PC-3 (cell line): ENCODE measurements around the gene OR3A2. TPM values are rescaled to one million over a fixed set of nuclear protein-coding genes. Genes with fewer than 3 reads are reported as not detected.
"Not testable (repeated sequence)": the region's sequence is repeated elsewhere in the genome, so short reads cannot be mapped to it uniquely, and the experiment has no call there.

Experiments used
- ATAC-seq: fragments of 200-7000 bp; cut with Tn5 transposase; 2 replicates; pipeline ENCODE4 v1.9.1; 2020; ENCODE audit warnings: mild to moderate bottlenecking, moderate library complexity
- Bru-seq: library from RNA; stranded (reverse); fragments of 400-500 nt; gene quantifications from one replicate; lab custom pipeline; 2021; lab: Mats Ljungman, UMichigan
- BruChase-seq, 2 experiments: library from RNA; stranded (reverse); fragments of 400-500 nt; gene quantifications; one replicate each; lab custom pipeline; 2021; lab: Mats Ljungman, UMichigan
- BruUV-seq: library from RNA; stranded (reverse); fragments of 400-500 nt; replicated peaks from 2 replicates; lab custom pipeline; 2021; lab: Mats Ljungman, UMichigan
- CTCF ChIA-PET: fragments of 300-600 bp; sonication (Branson Sonifier 250); formaldehyde crosslinking; loops from one replicate; lab custom pipeline; 2022; ENCODE audit warnings: antibody characterized with exemption; lab: Charles Lee
- POLR2A ChIA-PET: fragments of 300-600 bp; sonication (Branson Sonifier 250); formaldehyde crosslinking; loops from one replicate; lab custom pipeline; 2022; ENCODE audit warnings: antibody characterized with exemption; ENCODE audit not compliant: unreplicated experiment; lab: Charles Lee
- DNase-seq: peaks from one replicate; pipeline ENCODE4 v3.0.0-alpha.2; 2015
- H2AFZ ChIP-seq: fragments of 300-600 bp; sonication (generic); 2 replicates; pipeline ENCODE4 v1.6.0; 2016; ENCODE audit warnings: antibody characterized with exemption, low read length
- H3F3A ChIP-seq: fragments of 300-600 bp; sonication (generic); one replicate; pipeline ENCODE4 v1.6.0; 2017; ENCODE audit warnings: antibody characterized with exemption, low read length, control low read depth, mild to moderate bottlenecking; ENCODE audit not compliant: unreplicated experiment
- H3K27ac ChIP-seq: fragments of 300-600 bp; sonication (generic); 2 replicates; pipeline ENCODE4 v1.5.1; 2016; ENCODE audit warnings: mild to moderate bottlenecking, low read length
- H3K27me3 ChIP-seq: fragments of 300-600 bp; sonication (generic); 2 replicates; pipeline ENCODE4 v1.6.1; 2016; ENCODE audit warnings: low read length, mixed read lengths
- H3K36me3 ChIP-seq: fragments of 300-600 bp; sonication (generic); 2 replicates; pipeline ENCODE4 v1.6.1; 2016; ENCODE audit warnings: low read depth, mixed run types, low read length, mixed read lengths
- H3K4me1 ChIP-seq: fragments of 300-600 bp; sonication (generic); 2 replicates; pipeline ENCODE4 v1.5.1; 2016; ENCODE audit warnings: low read length; ENCODE audit not compliant: insufficient read depth
- H3K4me2 ChIP-seq: fragments of 300-600 bp; sonication (generic); 2 replicates; pipeline ENCODE4 v1.6.0; 2016; ENCODE audit warnings: low read length
- H3K4me3 ChIP-seq: fragments of 300-600 bp; sonication (generic); 2 replicates; pipeline ENCODE4 v1.5.1; 2016; ENCODE audit warnings: mild to moderate bottlenecking, low read length, mixed read lengths
- H3K79me2 ChIP-seq: fragments of 300-600 bp; sonication (generic); 2 replicates; pipeline ENCODE4 v1.6.1; 2017; ENCODE audit warnings: low read length, mixed read lengths
- H3K9ac ChIP-seq: fragments of 300-600 bp; sonication (generic); 2 replicates; pipeline ENCODE4 v1.6.0; 2016; ENCODE audit warnings: mild to moderate bottlenecking, low read length
- H3K9me2 ChIP-seq: fragments of 300-600 bp; sonication (generic); replicated peaks from 2 replicates; pipeline ENCODE4 v1.6.1; 2016; ENCODE audit warnings: mixed run types, low read length, mixed read lengths
- H3K9me3 ChIP-seq: fragments of 300-600 bp; sonication (generic); 2 replicates; pipeline ENCODE4 v1.6.1; 2016; ENCODE audit warnings: low read length, mixed read lengths
- H4K20me1 ChIP-seq: fragments of 300-600 bp; sonication (generic); 2 replicates; pipeline ENCODE4 v1.6.1; 2016; ENCODE audit warnings: low read length, mixed read lengths
- CTCF ChIP-seq: fragments of 300-600 bp; sonication (generic); conservative IDR thresholded peaks from 2 replicates; pipeline ENCODE4 v1.5.1; 2017; ENCODE audit warnings: antibody characterized with exemption, low read depth, mild to moderate bottlenecking, low read length
- EZH2 ChIP-seq: fragments of 300-600 bp; sonication (generic); IDR thresholded peaks from one replicate; pipeline ENCODE4 v1.6.1; 2017; ENCODE audit warnings: antibody characterized with exemption, mild to moderate bottlenecking, low read length; ENCODE audit not compliant: unreplicated experiment
- EZH2phosphoT487 ChIP-seq: fragments of 300-600 bp; sonication (generic); IDR thresholded peaks from 2 replicates; pipeline ENCODE4 v1.6.1; 2018; ENCODE audit warnings: mild to moderate bottlenecking, antibody characterized with exemption, low read length, borderline replicate concordance
- intact Hi-C: fragments of 100-400 bp; cut with micrococcal nuclease; formaldehyde crosslinking; loops from 2 replicates; pipeline ENCODE4 v1.9.0; 2023
- long read RNA-seq: library from polyadenylated mRNA; unstranded; transcript quantifications from one replicate; pipeline ENCODE4 v2.0.0, GENCODE V29; 2021; ENCODE audit not compliant: unreplicated experiment
- total RNA-seq: library from RNA; depleted of rRNA; stranded (reverse); fragments of >200 nt; gene quantifications from 2 replicates; pipeline ENCODE4 v1.2.3, GENCODE V29; 2014; rRNA removed

Gene OR3A2
- total RNA-seq (not detected in 2 replicates), Bru-seq, nascent RNA (not detected), BruChase-seq, experiment 1, labeled RNA remaining after a 6-hour chase (not detected), BruChase-seq, experiment 2, labeled RNA remaining after a 2-hour chase (not detected)
- long read RNA-seq: 0 reads

GRCh38 chr17:3385869-3386816 is at the start of gene OR3A2:
Gene OR3A2 (minus strand): TSS chr17:3386308.
- ChIA-PET CTCF (no interaction called here), POLR2A (no interaction called here)
- H3K36me3 ChIP-seq: no peaks in the 10 kb centered on the region
- BruUV-seq: no TSS peak
- H3K4me2 ChIP-seq: no peak within 1 kb of the TSS
- H3K79me2 ChIP-seq: no peaks in the 10 kb centered on the region
- no peak for DNase-seq
- no peaks in the 10 kb centered on the region for H4K20me1 ChIP-seq
- no peaks in the 10 kb centered on the region for H3K9me2 ChIP-seq
- ATAC-seq: no peak
- H3F3A ChIP-seq: no peaks in the 10 kb centered on the region
- TF ChIP-seq EZH2phosphoT487 (no peak), CTCF (no peak), EZH2 (no peak)
- no peak within 1 kb of the TSS for H2AFZ ChIP-seq
- intact Hi-C loops: no loop called here
- no peaks in the 10 kb centered on the region for H3K4me1 ChIP-seq
- no peak within 1 kb of the TSS for H3K4me3 ChIP-seq
- no peak within 1 kb of the TSS for H3K27ac ChIP-seq
- no peak within 1 kb of the TSS for H3K9ac ChIP-seq
- H3K27me3 ChIP-seq: peaks cover 20% of the 10 kb centered on the region
- no peaks in the 10 kb centered on the region for H3K9me3 ChIP-seq

- TF ChIP-seq EZH2phosphoT487 (no peak), CTCF (no peak), EZH2 (no peak)
- no peak within 1 kb of the TSS for H2AFZ ChIP-seq
- no peaks in the 10 kb centered on the region for H3K36me3 ChIP-seq
- no TSS peak for BruUV-seq
- DNase-seq (no peak), ATAC-seq (no peak)
- peaks cover 22% of the 10 kb centered on the region for H3K27me3 ChIP-seq
- intact Hi-C loops: no loop called here
- no peak within 1 kb of the TSS for H3K27ac ChIP-seq
- H3K9ac ChIP-seq: no peak within 1 kb of the TSS
- H3K9me3 ChIP-seq: no peaks in the 10 kb centered on the region
- no peak within 1 kb of the TSS for H3K4me3 ChIP-seq
- no peaks in the 10 kb centered on the region for H4K20me1 ChIP-seq
- no peaks in the 10 kb centered on the region for H3K79me2 ChIP-seq
- no peak within 1 kb of the TSS for H3K4me2 ChIP-seq
- H3K9me2 ChIP-seq: no peaks in the 10 kb centered on the region
- ChIA-PET POLR2A (no interaction called here), CTCF (no interaction called here)
- no peaks in the 10 kb centered on the region for H3F3A ChIP-seq
- H3K4me1 ChIP-seq: no peaks in the 10 kb centered on the region
Observed at GRCh38 chr17:3433741-3434140, 47.6 kb upstream of the OR3A2 start, which contains the start of gene OR1E2. Gene OR1E2 (minus strand): TSS chr17:3433841. CDS start chr17:3433841, 0 bp downstream.

- H3K9me3 ChIP-seq, H3K27ac ChIP-seq, H3K79me2 ChIP-seq, H3F3A ChIP-seq, POLR2A ChIA-PET, CTCF ChIA-PET, intact Hi-C loops, ATAC-seq, H3K4me1 ChIP-seq, H3K4me2 ChIP-seq, H3K36me3 ChIP-seq, H3K9me2 ChIP-seq, H3K4me3 ChIP-seq, H2AFZ ChIP-seq, H3K9ac ChIP-seq, H4K20me1 ChIP-seq, BruUV-seq: not testable (repeated sequence)
- peak; percentile 7 for DNase-seq
- H3K27me3 ChIP-seq: peaks cover 22% of the 10 kb centered on the region
Observed at GRCh38 chr17:3433215-3433614, 47.1 kb upstream of the OR3A2 start.
